Gastroesophageal sphincter (tissue), 4 donors: ENCODE results near the gene SUGCT. TPM values are rescaled to one million over a fixed set of nuclear protein-coding genes. Genes with fewer than 3 reads are reported as not detected.
"Not testable (repeated sequence)": the region's sequence is repeated elsewhere in the genome, so short reads cannot be mapped to it uniquely, and the experiment has no call there.

ENCODE experiments used
- ATAC-seq: fragments of 150-250 bp; one replicate; pipeline ENCODE4 v1.9.1; 2016; ENCODE audit warnings: mild to moderate bottlenecking, moderate library complexity
- H3K27ac ChIP-seq, 4 donors: fragments of 200-600 bp; sonication (generic) in 3 of 4; 1 replicate in 3 of 4; 2 replicates in 1 of 4; pipeline ENCODE4 v1.5.1; 2016 to 2019
- H3K27me3 ChIP-seq: fragments of 200-600 bp; sonication (generic); one replicate; pipeline ENCODE4 v1.5.1; 2019
- H3K36me3 ChIP-seq, 2 donors: fragments of 200-600 bp; sonication (generic); one replicate each; pipeline ENCODE4 v1.5.1; 2019; ENCODE audit warnings: control low read depth in 1 of 2
- H3K4me1 ChIP-seq, 3 donors: fragments of 200-600 bp; sonication (generic); 1 replicate in 2 of 3; 2 replicates in 1 of 3; pipeline ENCODE4 v1.5.1; 2016 to 2019; ENCODE audit warnings: control low read depth in 2 of 3
- H3K4me3 ChIP-seq, 2 donors: fragments of 200-600 bp; sonication (generic); one replicate each; pipeline ENCODE4 v1.5.1; 2019; ENCODE audit warnings: mild to moderate bottlenecking in 1 of 2, moderate library complexity in 1 of 2
- H3K9me3 ChIP-seq, 3 donors: fragments of 200-600 bp; sonication (generic); one replicate each; pipeline ENCODE4 v1.5.1; 2017 to 2019; ENCODE audit warnings: control low read depth in 2 of 3
- CTCF ChIP-seq, 4 experiments: fragments of 200-600 bp in 2 of 4; fragments of 450-650 bp in 2 of 4; sonication (generic) in 1 of 4; IDR thresholded peaks; one replicate each; pipeline ENCODE4 v1.5.1; 2017 to 2019; ENCODE audit warnings: antibody characterized with exemption in 4 of 4, mild to moderate bottlenecking in 2 of 4, moderate library complexity in 2 of 4
- EP300 ChIP-seq: sonication (generic); formaldehyde crosslinking; IDR thresholded peaks from one replicate; pipeline ENCODE4 v1.6.1; 2017; ENCODE audit warnings: antibody characterized with exemption, mild to moderate bottlenecking
- POLR2A ChIP-seq, 2 donors: fragments of 450-650 bp; IDR thresholded peaks; one replicate each; pipeline ENCODE4 v1.6.1; 2017; ENCODE audit warnings: antibody characterized with exemption in 2 of 2, mild to moderate bottlenecking in 2 of 2, moderate library complexity in 1 of 2
- POLR2AphosphoS5 ChIP-seq: sonication (generic); formaldehyde crosslinking; IDR thresholded peaks from one replicate; pipeline ENCODE4 v1.6.1; 2017; ENCODE audit warnings: antibody characterized with exemption
- WGBS, 2 donors: methylation state at CpG; one replicate each; pipeline ENCODE4 v1.1.5; 2018; ENCODE audit warnings: low coverage in 1 of 2; 5-methylcytosine and 5-hydroxymethylcytosine counted together
- total RNA-seq, 4 donors: library from RNA; depleted of rRNA; stranded (reverse); fragments of >200 nt; gene quantifications; one replicate each; pipeline ENCODE4 v1.1.0, GENCODE V29; 2016

SUGCT gene
- total RNA-seq, 4 donors from 2014 or later: 1.2 to 17.3 (median 10.8) TPM

- Histone ChIP-seq H3K9me3 (no peaks in the 10 kb centered on the region), H3K27ac (no peak overlapping the region), H3K4me3 (no peak overlapping the region), H3K4me1 (no peaks in the 10 kb centered on the region), H3K27me3 (no peaks in the 10 kb centered on the region), H3K36me3 (no peaks in the 10 kb centered on the region)
- TF ChIP-seq POLR2AphosphoS5 (no peak), POLR2A (IDR thresholded peaks at IDR 0.05) (no peak), CTCF (IDR thresholded peaks at IDR 0.05) (no peak), EP300 (no peak)
- 88 to 89% methylated on average over 8 to 19 of the region's 19 CpGs for WGBS, 2 donors
- no peak for ATAC-seq
Observed at GRCh38 chr7:40147371-40148246, 12.8 kb downstream of the SUGCT start.

- H3K36me3 ChIP-seq: not testable (repeated sequence)
- 95 to 100% methylated on average over 4 to 7 of the region's 7 CpGs for WGBS, 2 donors
Observed at GRCh38 chr7:40148247-40148580, 13.4 kb downstream of the SUGCT start.

GRCh38 chr7:40148671-40149070 lies 13.9 kb downstream of the SUGCT start:
- no peaks in the 10 kb centered on the region for H3K4me1 ChIP-seq
- H3K27me3 ChIP-seq: no peaks in the 10 kb centered on the region
- no peaks in the 10 kb centered on the region for H3K36me3 ChIP-seq
- ATAC-seq: no peak
- no peak overlapping the region for H3K27ac ChIP-seq
- WGBS, 2 donors: 76 to 92% methylated on average over 2 of the region's 2 CpGs
- no peak overlapping the region for H3K4me3 ChIP-seq
- TF ChIP-seq EP300 (no peak), POLR2AphosphoS5 (no peak), CTCF (IDR thresholded peaks at IDR 0.05) (no peak), POLR2A (IDR thresholded peaks at IDR 0.05) (no peak)
- H3K9me3 ChIP-seq: no peaks in the 10 kb centered on the region

More at GRCh38 chr7:40148247-40148580, 13.4 kb downstream of the SUGCT start:
- not testable (repeated sequence) for H3K27me3 ChIP-seq, H3K4me1 ChIP-seq, H3K27ac ChIP-seq, H3K9me3 ChIP-seq, ATAC-seq, H3K4me3 ChIP-seq

GRCh38 chr7:40151504-40151903 lies 16.7 kb downstream of the SUGCT start:
- H3K4me3 ChIP-seq: no peak overlapping the region
- no peak for ATAC-seq
- H3K36me3 ChIP-seq: no peaks in the 10 kb centered on the region
- TF ChIP-seq POLR2AphosphoS5 (no peak), CTCF (IDR thresholded peaks at IDR 0.05) (no peak), EP300 (no peak), POLR2A (IDR thresholded peaks at IDR 0.05) (no peak)
- no peak overlapping the region for H3K27ac ChIP-seq
- 88 to 100% methylated on average over 1 of the region's 1 CpG for WGBS, 2 donors
- no peaks in the 10 kb centered on the region for H3K9me3 ChIP-seq
- no peaks in the 10 kb centered on the region for H3K4me1 ChIP-seq
- no peaks in the 10 kb centered on the region for H3K27me3 ChIP-seq

GRCh38 chr7:40156988-40157387 lies 22.2 kb downstream of the SUGCT start:
- H3K4me3 ChIP-seq: no peak overlapping the region
- H3K4me1 ChIP-seq: no peaks in the 10 kb centered on the region
- no peak for ATAC-seq
- H3K27me3 ChIP-seq: no peaks in the 10 kb centered on the region
- H3K36me3 ChIP-seq: no peaks in the 10 kb centered on the region
- 81 to 89% methylated on average over 4 of the region's 4 CpGs for WGBS, 2 donors
- TF ChIP-seq POLR2A (IDR thresholded peaks at IDR 0.05): no peak
- TF ChIP-seq EP300: no peak
- no peak for TF ChIP-seq POLR2AphosphoS5
- TF ChIP-seq CTCF (IDR thresholded peaks at IDR 0.05): no peak
- H3K9me3 ChIP-seq: no peaks in the 10 kb centered on the region
- no peak overlapping the region for H3K27ac ChIP-seq
